ENCODE data around the gene MEMO1.
"Not testable (repeated sequence)": the region's sequence is repeated elsewhere in the genome, so short reads cannot be mapped to it uniquely, and the experiment has no call there.

Gene MEMO1

DNA sequence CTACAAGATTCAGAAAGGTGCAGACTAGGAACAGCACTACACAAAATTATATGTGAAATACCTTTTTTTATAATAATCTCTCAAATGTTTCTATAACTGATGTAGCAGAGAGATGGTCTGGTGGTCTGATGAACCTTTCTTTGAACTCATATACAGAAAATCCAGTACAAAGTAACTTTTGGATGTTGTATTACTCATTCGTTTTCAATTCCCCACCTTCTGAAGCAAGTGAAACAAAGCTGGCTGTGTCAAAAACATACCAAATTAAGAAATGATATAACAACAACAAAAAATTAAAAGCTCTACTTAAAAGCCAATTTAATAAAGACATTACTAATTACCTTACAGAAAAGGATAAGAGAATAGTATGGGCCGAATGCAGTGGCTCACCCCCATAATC is 38.7 kb downstream of the MEMO1 start:
- Histone ChIP-seq H3K4me1 (ENCODE audit: insufficient read depth, low read length) (no peaks in the 10 kb centered on the region), H3K27ac (ENCODE audit: low read length) (no peak overlapping the region), H3K9me3 (ENCODE audit: insufficient read depth, low read depth, low read length) (no peaks in the 10 kb centered on the region), H3K27me3 (ENCODE audit: insufficient read depth, low read length) (no peaks in the 10 kb centered on the region), H3K36me3 (ENCODE audit: insufficient read depth, low read depth, low read length) (no peaks in the 10 kb centered on the region), H3K9ac (ENCODE audit: low read depth, low read length) (no peak overlapping the region), H3K4me3 (ENCODE audit: low read length) (no peak overlapping the region)

DNA sequence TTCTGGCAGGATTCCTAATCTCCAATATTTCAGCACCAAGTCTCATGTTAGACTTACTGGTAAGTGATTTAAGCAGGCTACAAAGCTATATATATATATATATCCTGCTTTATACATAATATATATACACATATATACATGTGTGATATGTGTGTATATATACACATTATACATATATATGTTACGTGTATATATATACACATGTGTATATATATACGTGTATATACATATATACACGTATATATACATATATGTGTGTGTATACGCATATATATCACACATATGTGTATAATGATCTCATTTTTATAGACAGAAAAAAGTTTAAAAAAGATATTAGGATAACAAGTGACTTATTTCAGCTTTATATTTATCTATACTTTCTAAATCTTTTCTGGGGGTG is 41.6 kb downstream of the MEMO1 start:
- Histone ChIP-seq H3K9ac (ENCODE audit: low read depth, low read length) (no peak overlapping the region), H3K9me3 (ENCODE audit: insufficient read depth, low read depth, low read length) (no peaks in the 10 kb centered on the region), H3K27me3 (ENCODE audit: insufficient read depth, low read length) (no peaks in the 10 kb centered on the region), H3K27ac (ENCODE audit: low read length) (no peak overlapping the region), H3K4me1 (ENCODE audit: insufficient read depth, low read length) (no peaks in the 10 kb centered on the region), H3K36me3 (ENCODE audit: insufficient read depth, low read depth, low read length) (no peaks in the 10 kb centered on the region), H3K4me3 (ENCODE audit: low read length) (no peak overlapping the region)

DNA sequence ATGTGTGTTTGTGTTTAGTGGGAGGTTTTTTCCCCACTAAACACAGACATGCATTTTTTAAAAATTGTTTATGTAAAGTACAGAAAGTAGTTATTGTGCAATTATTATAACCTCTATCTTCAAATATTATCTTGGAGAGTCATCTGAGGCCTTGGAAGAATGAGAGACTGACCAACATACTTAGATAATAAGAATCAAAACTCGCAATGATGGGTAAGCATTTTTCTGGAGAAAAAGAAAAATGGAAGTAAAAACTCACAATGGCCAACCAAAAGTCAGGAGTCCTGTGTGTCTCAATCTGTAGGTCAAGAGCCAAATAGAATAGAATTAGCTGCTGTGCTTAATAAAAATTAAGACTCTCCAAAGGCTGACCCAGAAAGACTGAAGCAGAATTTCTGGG is 43.0 kb downstream of the MEMO1 start:
- Histone ChIP-seq H3K27me3 (ENCODE audit: insufficient read depth, low read length) (no peaks in the 10 kb centered on the region), H3K9me3 (ENCODE audit: insufficient read depth, low read depth, low read length) (no peaks in the 10 kb centered on the region), H3K36me3 (ENCODE audit: insufficient read depth, low read depth, low read length) (no peaks in the 10 kb centered on the region), H3K4me1 (ENCODE audit: insufficient read depth, low read length) (no peaks in the 10 kb centered on the region), H3K27ac (ENCODE audit: low read length) (no peak overlapping the region), H3K9ac (ENCODE audit: low read depth, low read length) (no peak overlapping the region), H3K4me3 (ENCODE audit: low read length) (no peak overlapping the region)

DNA sequence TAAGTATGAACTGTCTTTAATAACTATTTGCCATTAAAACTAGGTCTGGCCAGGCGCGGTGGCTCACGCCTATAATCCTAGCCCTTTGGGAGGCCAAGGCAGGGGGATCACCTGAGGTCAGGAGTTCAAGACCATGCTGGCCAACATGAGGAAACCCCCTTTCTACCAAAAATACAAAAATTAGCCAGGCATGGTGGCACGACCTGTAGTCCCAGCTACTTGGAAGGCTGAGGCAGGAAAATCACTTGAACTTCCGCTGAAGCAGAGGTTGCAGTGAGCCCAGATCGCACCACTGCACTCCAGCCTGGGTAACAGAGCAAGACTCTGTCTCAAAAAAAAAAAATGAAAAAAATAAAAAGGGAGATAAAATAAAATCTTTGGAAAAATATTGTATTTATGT is 44.4 kb downstream of the MEMO1 start:
- H3K9ac ChIP-seq (ENCODE audit: low read depth, low read length); H3K4me3 ChIP-seq (ENCODE audit: low read length); H3K4me1 ChIP-seq (ENCODE audit: insufficient read depth, low read length); H3K36me3 ChIP-seq (ENCODE audit: insufficient read depth, low read depth, low read length); H3K9me3 ChIP-seq (ENCODE audit: insufficient read depth, low read depth, low read length); H3K27me3 ChIP-seq (ENCODE audit: insufficient read depth, low read length); H3K27ac ChIP-seq (ENCODE audit: low read length): not testable (repeated sequence)

DNA sequence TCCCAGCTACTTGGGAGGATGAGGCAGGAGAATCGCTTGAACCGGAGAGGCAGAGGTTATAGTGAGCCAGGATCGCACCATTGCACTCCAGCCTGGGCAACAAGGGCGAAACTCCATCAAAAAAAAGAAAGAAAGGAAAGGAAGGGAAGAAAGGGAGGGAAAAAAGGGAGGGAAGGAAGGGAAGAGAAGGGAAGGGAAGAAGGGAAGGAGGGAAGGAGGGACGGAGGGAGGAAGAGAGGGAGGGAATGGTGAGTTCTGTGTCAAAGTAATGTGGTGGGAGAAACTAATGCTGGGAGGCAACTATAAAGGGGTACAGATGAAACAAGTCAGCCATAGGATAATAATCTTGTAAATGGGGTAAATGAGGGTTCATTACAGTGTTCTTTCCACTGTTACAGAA is 45.7 kb downstream of the MEMO1 start:
- H3K9ac ChIP-seq (ENCODE audit: low read depth, low read length) = no peak overlapping the region
- H3K27me3 ChIP-seq (ENCODE audit: insufficient read depth, low read length) = no peaks in the 10 kb centered on the region
- H3K36me3 ChIP-seq (ENCODE audit: insufficient read depth, low read depth, low read length) = no peaks in the 10 kb centered on the region
- H3K9me3 ChIP-seq (ENCODE audit: insufficient read depth, low read depth, low read length) = no peaks in the 10 kb centered on the region
- no peak overlapping the region for H3K4me3 ChIP-seq (ENCODE audit: low read length)
- no peaks in the 10 kb centered on the region for H3K4me1 ChIP-seq (ENCODE audit: insufficient read depth, low read length)
- no peak overlapping the region for H3K27ac ChIP-seq (ENCODE audit: low read length)

DNA sequence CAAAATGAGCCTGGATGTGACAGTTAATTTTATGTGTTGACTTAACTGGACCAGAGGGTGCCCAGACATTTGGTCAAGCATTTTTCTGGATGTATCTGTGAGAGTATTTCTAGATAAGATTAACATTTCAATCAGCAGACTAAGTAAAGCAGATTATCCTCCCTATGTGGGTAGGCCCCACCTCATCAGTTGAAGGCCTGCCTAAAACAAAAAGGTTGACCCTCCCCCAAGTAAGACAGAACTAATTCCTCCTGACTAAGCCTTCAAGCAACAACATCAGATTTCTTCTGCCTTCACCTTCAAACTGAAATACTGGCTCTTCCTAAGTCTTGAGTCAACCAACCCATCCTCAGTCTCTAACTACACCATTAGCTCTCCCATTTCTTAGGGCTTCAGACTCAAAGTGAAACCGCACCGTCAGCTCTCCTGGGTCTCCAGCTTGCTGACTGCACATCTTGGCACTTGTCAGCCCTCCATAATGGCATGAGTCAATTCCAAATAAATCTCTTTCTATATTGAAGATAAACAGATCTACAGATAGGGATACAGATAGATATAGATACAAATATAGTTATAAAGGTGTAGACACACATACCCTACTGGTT is 47.9 kb downstream of the MEMO1 start:
- no peak overlapping the region for H3K27ac ChIP-seq (ENCODE audit: low read length)
- H3K4me1 ChIP-seq (ENCODE audit: insufficient read depth, low read length) = no peaks in the 10 kb centered on the region
- no peaks in the 10 kb centered on the region for H3K36me3 ChIP-seq (ENCODE audit: insufficient read depth, low read depth, low read length)
- H3K27me3 ChIP-seq (ENCODE audit: insufficient read depth, low read length) = no peaks in the 10 kb centered on the region
- no peak overlapping the region for H3K9ac ChIP-seq (ENCODE audit: low read depth, low read length)
- no peak overlapping the region for H3K4me3 ChIP-seq (ENCODE audit: low read length)
- H3K9me3 ChIP-seq (ENCODE audit: insufficient read depth, low read depth, low read length) = no peaks in the 10 kb centered on the region

DNA sequence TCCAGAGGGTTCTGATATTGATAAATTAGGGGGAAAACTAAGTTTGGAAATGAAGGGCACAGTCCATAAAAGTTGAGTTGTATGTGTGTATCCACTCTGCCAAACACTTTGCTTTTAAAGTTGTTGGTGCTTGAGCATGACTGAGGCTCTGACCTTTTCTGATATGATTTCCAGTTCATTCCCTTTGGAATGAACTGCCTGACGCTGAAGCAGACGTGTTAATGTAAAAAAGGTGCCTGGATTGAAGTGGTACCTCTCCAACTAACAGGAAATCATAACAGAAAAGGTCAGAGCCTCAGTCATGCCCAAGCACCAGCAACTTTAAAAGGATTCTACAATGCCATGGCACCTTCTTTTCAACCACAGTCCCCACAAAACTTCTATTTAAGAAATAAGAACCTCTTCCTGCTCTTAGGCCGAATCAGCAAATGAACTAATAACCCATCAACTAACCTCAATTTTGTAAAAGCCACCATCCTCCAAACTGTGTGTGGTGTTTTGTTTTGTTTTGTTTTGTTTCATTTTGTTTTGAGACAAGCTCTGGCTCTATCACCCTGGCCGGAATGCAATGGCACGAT is 52.6 kb downstream of the MEMO1 start:
- no peaks in the 10 kb centered on the region for H3K4me1 ChIP-seq (ENCODE audit: insufficient read depth, low read length)

DNA sequence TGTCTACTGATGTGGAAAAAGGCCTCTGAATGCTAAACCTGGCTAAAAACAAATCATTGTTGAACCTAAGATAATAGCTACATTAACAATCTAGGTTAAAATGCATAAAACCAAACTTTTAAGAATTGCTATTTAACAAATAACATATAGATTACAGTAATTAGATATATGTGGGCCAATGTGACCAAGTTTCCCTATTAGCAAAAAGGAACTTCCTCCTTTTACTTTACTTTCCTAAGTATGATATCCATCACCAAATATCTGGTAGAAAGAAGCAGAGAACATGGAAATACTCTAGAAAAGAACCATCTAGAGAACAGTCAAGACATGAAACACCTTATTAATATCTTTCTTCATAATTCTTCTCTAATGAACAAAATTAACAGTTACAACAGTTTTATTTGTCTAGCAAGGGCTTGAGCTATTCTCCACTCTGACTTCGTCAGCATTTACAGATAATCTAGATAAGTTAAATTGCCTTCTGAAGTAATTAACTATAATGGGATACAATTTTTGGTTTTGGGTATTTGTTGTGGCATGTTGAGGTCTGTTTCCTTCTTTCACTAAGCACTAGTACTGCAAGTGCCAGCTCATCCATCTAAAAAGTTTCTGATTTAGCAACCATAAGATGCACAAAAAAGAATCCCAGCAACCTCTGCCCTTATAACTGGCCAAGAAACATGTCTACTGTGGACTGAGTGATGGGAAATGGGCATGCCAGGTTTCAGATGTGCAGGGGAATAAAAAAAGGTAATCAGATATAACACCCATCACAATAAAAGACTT is 53.3 kb downstream of the MEMO1 start:
- Histone ChIP-seq H3K4me3 (ENCODE audit: low read length) (no peak overlapping the region), H3K4me1 (ENCODE audit: insufficient read depth, low read length) (no peaks in the 10 kb centered on the region), H3K9me3 (ENCODE audit: insufficient read depth, low read depth, low read length) (no peaks in the 10 kb centered on the region)

More for the DNA sequence above, 52.6 kb downstream of the MEMO1 start:
- H3K36me3 ChIP-seq (ENCODE audit: insufficient read depth, low read depth, low read length) = no peaks in the 10 kb centered on the region
- no peaks in the 10 kb centered on the region for H3K27me3 ChIP-seq (ENCODE audit: insufficient read depth, low read length)
- no peak overlapping the region for H3K27ac ChIP-seq (ENCODE audit: low read length)
- no peaks in the 10 kb centered on the region for H3K9me3 ChIP-seq (ENCODE audit: insufficient read depth, low read depth, low read length)
- H3K9ac ChIP-seq (ENCODE audit: low read depth, low read length) = no peak overlapping the region
- H3K4me3 ChIP-seq (ENCODE audit: low read length) = no peak overlapping the region

DNA sequence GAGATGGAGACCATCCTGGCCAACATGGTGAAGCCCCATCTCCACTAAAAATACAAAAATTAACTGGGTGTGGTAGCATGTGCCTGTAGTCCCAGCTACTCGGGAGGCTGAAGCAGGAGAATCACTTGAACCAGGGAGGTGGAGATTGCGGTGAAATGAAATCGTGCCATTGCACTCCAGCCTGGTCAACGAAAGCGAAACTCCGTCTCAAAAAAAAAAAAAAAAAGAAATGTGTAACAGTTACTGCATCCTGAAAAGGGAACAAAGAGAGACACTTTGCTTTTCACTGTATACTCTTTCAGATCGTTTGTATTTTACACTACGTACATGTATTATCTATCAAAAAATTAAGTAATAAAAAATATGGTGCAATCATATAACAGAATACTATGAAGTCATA is 53.9 kb downstream of the MEMO1 start:
- H3K36me3 ChIP-seq (ENCODE audit: insufficient read depth, low read depth, low read length); H3K27ac ChIP-seq (ENCODE audit: low read length); H3K9me3 ChIP-seq (ENCODE audit: insufficient read depth, low read depth, low read length); H3K4me3 ChIP-seq (ENCODE audit: low read length); H3K4me1 ChIP-seq (ENCODE audit: insufficient read depth, low read length); H3K9ac ChIP-seq (ENCODE audit: low read depth, low read length); H3K27me3 ChIP-seq (ENCODE audit: insufficient read depth, low read length): not testable (repeated sequence)

More for the DNA sequence above, 53.3 kb downstream of the MEMO1 start:
- H3K27me3 ChIP-seq (ENCODE audit: insufficient read depth, low read length) = no peaks in the 10 kb centered on the region
- H3K27ac ChIP-seq (ENCODE audit: low read length) = no peak overlapping the region
- no peaks in the 10 kb centered on the region for H3K36me3 ChIP-seq (ENCODE audit: insufficient read depth, low read depth, low read length)
- H3K9ac ChIP-seq (ENCODE audit: low read depth, low read length) = no peak overlapping the region

DNA sequence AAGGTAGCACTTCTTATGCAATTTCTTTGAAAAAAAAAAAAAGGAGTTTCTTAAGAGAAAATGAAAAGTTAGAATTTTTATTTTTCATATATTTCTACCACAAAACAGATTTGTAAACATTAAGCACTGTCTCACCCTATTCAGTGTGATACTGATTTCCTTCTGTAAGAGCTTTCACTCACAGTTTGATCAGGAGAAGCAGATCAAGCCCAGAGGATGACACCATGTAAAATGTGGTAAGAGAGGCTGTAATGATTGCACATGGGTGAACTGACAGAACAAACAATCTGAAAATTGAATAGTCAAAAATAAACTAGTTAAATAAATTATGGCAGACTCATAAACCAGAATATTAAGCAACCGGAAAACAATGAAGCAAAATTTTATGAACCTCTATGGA is 54.5 kb downstream of the MEMO1 start:
- Histone ChIP-seq H3K4me1 (ENCODE audit: insufficient read depth, low read length) (no peaks in the 10 kb centered on the region), H3K27me3 (ENCODE audit: insufficient read depth, low read length) (no peaks in the 10 kb centered on the region), H3K9ac (ENCODE audit: low read depth, low read length) (no peak overlapping the region), H3K9me3 (ENCODE audit: insufficient read depth, low read depth, low read length) (no peaks in the 10 kb centered on the region), H3K27ac (ENCODE audit: low read length) (no peak overlapping the region), H3K36me3 (ENCODE audit: insufficient read depth, low read depth, low read length) (no peaks in the 10 kb centered on the region), H3K4me3 (ENCODE audit: low read length) (no peak overlapping the region)

DNA sequence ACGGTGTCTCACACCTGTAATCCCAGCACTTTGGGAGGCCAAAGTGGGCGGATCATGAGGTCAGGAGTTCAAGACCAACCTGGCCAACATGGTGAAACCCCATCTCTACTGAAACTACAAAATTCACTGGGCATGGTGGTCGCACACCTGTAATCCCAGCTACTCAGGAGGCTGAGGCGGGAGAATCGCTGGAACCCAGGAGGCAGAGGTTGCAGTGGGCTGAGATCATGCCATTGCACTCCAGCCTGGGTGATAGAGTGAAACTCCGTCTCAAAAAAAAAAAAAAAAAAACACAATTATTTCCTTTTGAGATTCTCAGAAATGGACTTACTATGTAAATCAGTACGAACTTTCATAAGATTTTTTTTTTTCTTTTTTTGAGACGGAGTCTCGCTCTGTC is 57.7 kb downstream of the MEMO1 start:
- not testable (repeated sequence) for H3K9me3 ChIP-seq (ENCODE audit: insufficient read depth, low read depth, low read length); H3K27ac ChIP-seq (ENCODE audit: low read length); H3K4me3 ChIP-seq (ENCODE audit: low read length); H3K36me3 ChIP-seq (ENCODE audit: insufficient read depth, low read depth, low read length); H3K27me3 ChIP-seq (ENCODE audit: insufficient read depth, low read length); H3K9ac ChIP-seq (ENCODE audit: low read depth, low read length); H3K4me1 ChIP-seq (ENCODE audit: insufficient read depth, low read length)

DNA sequence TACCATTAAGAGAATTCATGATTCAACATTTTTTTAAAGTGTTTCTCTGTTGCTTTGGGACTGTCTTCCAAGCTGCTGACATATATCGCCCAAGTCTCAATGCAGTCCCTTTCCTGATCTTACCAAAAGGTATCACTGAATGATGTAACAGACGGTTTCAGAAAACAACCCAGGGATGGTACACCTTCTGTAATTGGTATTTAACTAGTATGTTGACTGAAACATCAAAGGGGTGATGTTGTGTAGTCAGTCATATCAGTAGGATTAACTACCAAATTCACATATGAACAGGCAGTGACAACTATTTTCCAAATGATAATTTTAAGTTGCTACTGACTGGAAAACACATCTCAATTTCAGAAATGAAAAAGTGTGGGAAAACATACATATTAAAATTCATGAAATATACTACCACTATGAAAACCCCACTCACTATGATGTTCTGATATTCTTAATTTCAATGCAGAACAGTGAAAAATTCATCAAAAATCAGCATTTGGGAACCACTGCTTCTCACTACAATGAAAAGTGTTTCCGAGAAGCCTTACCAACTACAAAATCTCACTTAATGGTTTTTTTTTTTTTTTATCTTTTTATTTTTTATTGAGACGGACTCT is 59.8 kb downstream of the MEMO1 start:
- H3K36me3 ChIP-seq (ENCODE audit: insufficient read depth, low read depth, low read length) = no peaks in the 10 kb centered on the region
- H3K4me1 ChIP-seq (ENCODE audit: insufficient read depth, low read length) = peaks cover 15% of the 10 kb centered on the region
- H3K9ac ChIP-seq (ENCODE audit: low read depth, low read length) = no peak overlapping the region
- H3K27me3 ChIP-seq (ENCODE audit: insufficient read depth, low read length) = no peaks in the 10 kb centered on the region
- no peaks in the 10 kb centered on the region for H3K9me3 ChIP-seq (ENCODE audit: insufficient read depth, low read depth, low read length)
- no peak overlapping the region for H3K27ac ChIP-seq (ENCODE audit: low read length)
- H3K4me3 ChIP-seq (ENCODE audit: low read length) = no peak overlapping the region

Data from iPS-20b (cell line).